ENCODE results near the gene HS6ST1.

- no peak for TF ChIP-seq CTCF (tag by site-specific recombination; IDR thresholded peaks at IDR 0.05)
- TF ChIP-seq ZNF747 (tag by site-specific recombination; IDR thresholded peaks at IDR 0.05): no peak
- TF ChIP-seq ZNF513 (tag by site-specific recombination; IDR thresholded peaks at IDR 0.05): no peak
- TF ChIP-seq ZNF785 (tag by site-specific recombination; IDR thresholded peaks at IDR 0.05): no peak
- TF ChIP-seq KLF8 (tag by site-specific recombination; IDR thresholded peaks at IDR 0.05): no peak
- no peak for TF ChIP-seq ZNF423 (tag by site-specific recombination; IDR thresholded peaks at IDR 0.05)
- no peak for TF ChIP-seq ZNF138 (tag by site-specific recombination; IDR thresholded peaks at IDR 0.05; ENCODE audit: borderline replicate concordance)
- TF ChIP-seq ZBTB26 (tag by site-specific recombination; optimal IDR thresholded peaks at IDR 0.05): no peak
- no peak for TF ChIP-seq REST (tag by site-specific recombination; IDR thresholded peaks at IDR 0.05)
- TF ChIP-seq SETDB1 (IDR thresholded peaks at IDR 0.05; ENCODE audit: insufficient read length, low read length): no peak
- no peak for TF ChIP-seq ZNF645 (tag by site-specific recombination; IDR thresholded peaks at IDR 0.05)
- TF ChIP-seq PBX3 (CRISPR knock-in tag; IDR thresholded peaks at IDR 0.05): no peak
- no peak for TF ChIP-seq ZNF292 (tag by site-specific recombination; IDR thresholded peaks at IDR 0.05; ENCODE audit: borderline replicate concordance, low read depth)
- TF ChIP-seq SP2 (tag by site-specific recombination; IDR thresholded peaks at IDR 0.05): no peak
These were observed 54.8 kb downstream of the HS6ST1 start for GRCh38 chr2:128263902-128264331.
